Ecto neural progenitor cell (in vitro differentiated cells): ENCODE measurements around the gene DRAM2.
A peak's percentile ranks its signal among the peaks of the same experiment; 100 is the strongest.

ENCODE experiments used
- DNase-seq: peaks from one replicate; pipeline ENCODE4 v3.0.0-alpha.2; 2018; ENCODE audit warnings: low spot score

Gene DRAM2

DNA sequence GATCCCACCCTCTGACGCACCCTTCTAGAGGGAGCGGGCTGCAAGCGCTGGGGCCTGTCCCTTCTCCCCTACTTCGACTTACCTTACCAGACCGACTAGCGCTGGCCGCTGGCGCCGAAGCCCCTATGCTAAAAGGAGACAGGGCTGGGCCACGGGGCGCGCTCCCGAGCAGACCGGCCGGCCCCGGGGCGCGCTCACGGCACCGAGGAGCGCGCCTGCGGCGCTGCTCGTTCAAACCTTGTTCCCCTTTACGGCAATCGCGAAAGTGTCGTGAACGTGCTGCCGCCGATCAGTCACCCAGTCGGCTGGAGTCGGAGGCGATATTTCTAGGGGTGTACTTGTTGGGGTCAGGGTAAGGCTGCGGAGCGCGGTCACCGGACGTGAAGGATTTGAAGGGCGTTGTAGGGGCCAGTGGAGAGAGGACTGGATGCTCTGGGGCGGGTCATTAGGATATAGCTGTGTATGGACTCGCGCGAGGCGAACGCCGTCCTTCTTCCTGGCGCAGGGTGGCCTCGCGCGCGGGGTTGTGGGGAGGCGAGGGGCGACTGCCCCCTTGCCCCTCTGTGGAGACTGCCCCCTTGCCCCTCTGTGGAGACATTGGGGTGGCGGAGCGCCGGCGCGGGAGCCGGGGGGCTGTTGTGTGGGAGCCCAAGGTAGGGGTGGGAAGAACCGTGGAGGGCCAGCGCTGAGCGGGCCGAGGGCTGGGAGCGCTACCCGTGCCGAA, at the start of gene DRAM2, which contains the start of gene CEPT1:
DRAM2 (minus strand) TSS at position 138 of the 724 bp plus-strand sequence. CDS start 8,539 bp downstream, outside the sequence.
CEPT1 (plus strand) TSS at position 268 of the 724 bp plus-strand sequence. CDS start 7,492 bp downstream, outside the sequence.
- peak; percentile 97 for DNase-seq

- no peak for DNase-seq
Observed at GRCh38 chr1:111184663-111185062, 44.8 kb upstream of the DRAM2 start.

GRCh38 chr1:111183308-111184069, 43.6 kb upstream of the DRAM2 start:
- no peak for DNase-seq

DNA sequence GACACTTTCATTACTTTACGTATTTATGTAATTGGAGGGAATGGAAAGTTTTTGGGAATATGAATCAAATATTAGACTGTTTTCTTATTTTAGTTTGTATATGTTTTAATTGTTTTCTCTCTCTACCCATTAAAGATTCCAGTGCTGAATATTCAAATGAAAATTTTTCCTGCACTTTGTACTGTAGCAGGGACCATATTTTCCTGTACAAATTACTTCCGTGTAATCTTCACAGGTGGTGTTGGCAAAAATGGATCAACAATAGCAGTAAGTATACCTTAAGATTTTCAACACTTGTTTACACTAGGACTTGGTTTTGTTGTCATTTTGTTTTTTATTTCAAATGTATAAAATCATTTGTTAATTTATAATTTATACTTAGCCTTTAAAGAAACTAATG, 42.2 kb upstream of the DRAM2 start:
- DNase-seq = no peak

DNA sequence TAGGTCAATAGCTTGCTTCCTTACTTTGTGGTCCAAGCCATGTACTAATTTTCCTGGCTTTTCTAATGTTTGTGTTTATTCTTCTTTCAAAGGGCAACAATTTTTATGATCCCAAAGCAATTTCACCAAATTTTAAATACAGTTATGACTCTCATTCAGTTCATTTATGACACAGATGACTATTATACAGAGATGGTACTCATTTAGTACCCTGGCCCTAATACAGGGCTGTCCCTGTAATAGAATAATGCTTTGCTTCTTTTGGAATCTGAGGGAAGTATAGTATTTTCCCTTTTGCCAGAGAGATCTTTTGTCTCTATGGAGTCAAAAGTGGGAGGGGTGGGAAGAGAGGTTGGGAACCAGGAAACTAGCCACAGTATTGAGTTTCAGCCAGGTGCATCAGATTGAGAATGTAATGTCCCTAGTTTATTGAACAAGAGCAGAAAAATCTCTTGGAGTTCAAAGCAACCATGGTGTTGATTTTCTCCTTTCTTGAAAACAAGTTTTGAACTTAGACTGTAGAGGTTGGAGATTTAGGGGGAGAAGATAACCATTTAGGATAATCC, 40.2 kb upstream of the DRAM2 start:
- DNase-seq = no peak

- DNase-seq = no peak
Observed at GRCh38 chr1:111176678-111177077, 36.8 kb upstream of the DRAM2 start.

- no peak for DNase-seq
Observed at GRCh38 chr1:111175349-111175748, 35.5 kb upstream of the DRAM2 start.

GRCh38 chr1:111174070-111174469, 34.2 kb upstream of the DRAM2 start:
- DNase-seq = no peak

- no peak for DNase-seq
Observed at GRCh38 chr1:111172463-111172862, 32.6 kb upstream of the DRAM2 start.

DNA sequence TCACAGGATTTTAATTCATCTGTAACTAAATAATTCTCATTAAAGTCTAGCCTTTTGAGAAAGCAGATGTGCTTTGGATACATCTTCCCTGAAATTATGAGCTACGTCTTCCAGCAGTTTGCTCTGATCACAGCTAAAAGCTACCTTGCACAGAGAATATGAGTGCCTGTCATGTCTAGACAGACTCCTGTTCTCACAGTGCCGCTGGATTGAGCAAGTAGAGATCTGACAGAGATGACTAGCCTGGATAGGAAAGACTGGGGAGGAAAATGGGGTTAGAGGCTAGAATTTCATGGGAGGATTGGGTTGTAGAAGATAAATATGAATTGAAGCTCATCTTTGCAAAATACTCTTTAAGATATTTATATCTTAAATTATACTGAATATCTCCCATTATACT, 24.3 kb upstream of the DRAM2 start:
- DNase-seq = no peak

- DNase-seq = no peak
Observed at GRCh38 chr1:111163363-111163762, 23.5 kb upstream of the DRAM2 start.

GRCh38 chr1:111162488-111162880, 22.6 kb upstream of the DRAM2 start:
- DNase-seq = no peak

GRCh38 chr1:111161843-111162487, 22.1 kb upstream of the DRAM2 start:
- DNase-seq = no peak

DNA sequence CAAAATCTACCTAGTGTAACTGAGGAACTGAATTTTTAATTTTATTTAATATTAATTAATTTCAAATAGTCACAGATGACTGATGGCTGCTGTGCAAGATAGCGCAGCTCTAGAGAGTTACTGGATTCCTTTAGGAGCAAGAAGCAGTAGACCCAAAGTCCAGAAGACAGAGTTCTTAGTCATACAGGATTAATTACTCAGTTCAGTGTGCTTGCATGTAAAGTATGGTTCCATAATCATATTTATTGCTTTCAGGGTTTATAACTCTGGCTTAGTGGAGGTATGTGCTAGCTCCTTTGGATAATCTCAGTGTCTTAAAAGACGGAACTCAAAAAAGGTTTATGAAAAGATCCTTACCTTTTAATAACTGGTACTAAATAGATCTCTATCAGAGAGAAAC, 17.5 kb upstream of the DRAM2 start:
- no peak for DNase-seq

GRCh38 chr1:111154021-111154999, 14.4 kb upstream of the DRAM2 start:
- no peak for DNase-seq

GRCh38 chr1:111151838-111152237, 11.9 kb upstream of the DRAM2 start:
- no peak for DNase-seq

GRCh38 chr1:111148376-111148881, 8.5 kb upstream of the DRAM2 start:
- DNase-seq = no peak

DNA sequence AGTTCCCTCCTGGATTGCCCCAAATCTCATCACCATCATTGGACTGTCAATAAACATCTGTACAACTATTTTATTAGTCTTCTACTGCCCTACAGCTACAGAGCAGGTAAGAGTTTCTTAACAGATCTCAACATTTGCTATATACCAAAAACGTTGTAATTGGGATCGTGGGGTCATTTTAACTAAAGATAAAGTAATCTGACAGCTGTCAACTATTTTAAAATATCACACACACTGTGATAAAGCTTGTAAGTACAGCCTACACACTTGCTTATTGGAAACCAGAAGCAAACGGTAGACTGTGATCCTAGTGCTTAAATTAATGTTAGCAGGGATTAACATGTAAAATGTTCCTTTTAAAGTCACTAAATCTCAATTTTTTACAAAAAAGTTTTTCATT, 8.1 kb upstream of the DRAM2 start:
- no peak for DNase-seq

DNA sequence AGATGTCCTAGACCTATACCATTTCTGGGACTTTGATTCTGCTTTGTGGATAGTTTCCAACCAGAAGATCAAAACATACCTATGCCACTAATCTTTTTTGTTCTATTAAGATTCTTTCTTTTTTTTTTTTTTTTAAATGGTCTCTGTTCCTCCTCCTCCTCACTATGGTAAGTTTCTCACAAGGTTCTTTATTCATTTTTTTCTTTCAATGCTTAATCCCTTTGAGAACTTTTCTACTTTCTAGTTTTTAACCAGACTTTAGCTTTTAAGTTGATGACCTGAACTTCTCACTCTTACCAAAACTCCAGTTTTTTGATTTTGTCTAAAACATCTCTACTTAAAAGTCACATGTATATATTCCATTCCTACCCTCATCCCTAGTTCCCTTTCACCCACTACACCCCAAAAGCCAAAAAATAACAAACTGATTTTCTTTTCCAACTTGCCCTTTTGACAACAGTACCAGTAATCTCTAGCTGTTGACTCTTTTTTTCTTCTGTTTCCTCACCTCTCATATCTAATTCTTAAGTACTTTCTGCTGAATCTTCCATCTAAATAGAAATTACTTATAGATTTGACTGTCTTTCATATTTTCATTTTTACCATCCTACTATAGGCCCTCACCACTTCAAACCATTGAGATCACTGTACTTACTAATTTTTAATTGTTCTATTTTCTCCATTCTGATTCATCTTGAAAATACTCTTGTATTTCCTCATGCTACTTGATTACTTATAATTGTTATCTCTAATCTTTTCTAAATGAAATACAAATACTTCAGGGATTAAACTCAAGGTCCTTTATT, 6.3 kb upstream of the DRAM2 start:
- no peak for DNase-seq

DNA sequence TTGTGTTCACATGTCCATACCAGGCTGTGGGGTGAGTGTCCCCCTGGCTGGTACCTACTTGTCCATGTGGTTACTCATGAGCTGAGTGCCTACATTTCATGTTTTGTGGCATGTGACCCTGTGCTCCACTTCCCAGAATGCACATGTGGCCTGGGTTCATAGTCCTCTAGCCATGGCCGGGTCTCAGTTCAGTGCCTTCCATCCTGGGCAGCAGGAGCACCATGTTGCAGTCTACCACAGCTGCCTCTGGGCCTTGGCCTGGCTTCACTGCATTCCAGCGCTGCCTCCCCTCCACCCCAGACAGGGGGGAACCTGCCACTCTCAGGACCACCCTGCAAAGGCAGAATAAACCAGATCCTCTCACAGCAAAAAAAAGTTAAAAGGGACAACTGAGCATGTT, 5.6 kb upstream of the DRAM2 start:
- peak; percentile 45 for DNase-seq
